Measurements from ENCODE around the gene AXL.

AXL gene

GRCh38 chr19:41186971-41187883 is 31.8 kb upstream of the AXL start:
- Histone ChIP-seq H4K5ac (ENCODE audit: low read length) (no peak overlapping the region), H2BK120ac (ENCODE audit: low read depth, low read length) (no peak overlapping the region), H2BK15ac (replicated peaks; ENCODE audit: low read depth) (no peak overlapping the region), H2AK5ac (ENCODE audit: low read length) (peak overlapping the region; percentile 1), H3K4me3 (ENCODE audit: low read length) (no peak overlapping the region), H3K18ac (ENCODE audit: low read length) (peak overlapping the region; percentile 64), H3K9ac (ENCODE audit: low read length) (peak overlapping the region; percentile 12), H3K27ac (ENCODE audit: low read depth, low read length) (peak overlapping the region; percentile 82), H2BK5ac (ENCODE audit: low read length) (peak overlapping the region; percentile 98), H3K4ac (ENCODE audit: low read depth, low read length) (peak overlapping the region; percentile 88), H3K56ac (ENCODE audit: low read length) (peak overlapping the region; percentile 69), H3K27me3 (ENCODE audit: insufficient read depth, low read length, poor library complexity) (no peaks in the 10 kb centered on the region), H3K79me1 (ENCODE audit: low read length) (no peaks in the 10 kb centered on the region), H3K4me1 (ENCODE audit: control insufficient read depth, low read depth, low read length) (peaks cover 11% of the 10 kb centered on the region), H4K8ac (ENCODE audit: low read depth, low read length) (no peak overlapping the region), H3K79me2 (ENCODE audit: control insufficient read depth, insufficient read depth, low read length) (peaks cover 1% of the 10 kb centered on the region), H3K4me2 (ENCODE audit: low read length) (no peak overlapping the region), H3K23ac (ENCODE audit: low read length) (no peak overlapping the region), H3K36me3 (ENCODE audit: control insufficient read depth, insufficient read depth, low read length) (no peaks in the 10 kb centered on the region)
- WGBS (ENCODE audit: extremely low coverage, insufficient coverage, low lambda C conversion rate): no CpG with 5 or more reads among the region's 8 CpGs
- DNase-seq: peak; percentile 68

GRCh38 chr19:41187884-41188279 is 31.1 kb upstream of the AXL start:
- DNase-seq: no peak
- no peak overlapping the region for H3K4me3 ChIP-seq (ENCODE audit: low read length)
- H3K79me1 ChIP-seq (ENCODE audit: low read length): no peaks in the 10 kb centered on the region
- H3K18ac ChIP-seq (ENCODE audit: low read length): peak overlapping the region; percentile 64
- no CpG with 5 or more reads among the region's 3 CpGs for WGBS (ENCODE audit: extremely low coverage, insufficient coverage, low lambda C conversion rate)
- no peak overlapping the region for H2BK15ac ChIP-seq (replicated peaks; ENCODE audit: low read depth)
- peak overlapping the region; percentile 79 for H3K27ac ChIP-seq (ENCODE audit: low read depth, low read length)
- H2BK5ac ChIP-seq (ENCODE audit: low read length): peak overlapping the region; percentile 70
- H2AK5ac ChIP-seq (ENCODE audit: low read length): no peak overlapping the region
- H3K56ac ChIP-seq (ENCODE audit: low read length): peak overlapping the region; percentile 64
- H3K4me2 ChIP-seq (ENCODE audit: low read length): no peak overlapping the region
- no peak overlapping the region for H3K9ac ChIP-seq (ENCODE audit: low read length)
- no peak overlapping the region for H4K8ac ChIP-seq (ENCODE audit: low read depth, low read length)
- H2BK120ac ChIP-seq (ENCODE audit: low read depth, low read length): peak overlapping the region; percentile 31
- H3K23ac ChIP-seq (ENCODE audit: low read length): no peak overlapping the region
- no peaks in the 10 kb centered on the region for H3K36me3 ChIP-seq (ENCODE audit: control insufficient read depth, insufficient read depth, low read length)
- H3K79me2 ChIP-seq (ENCODE audit: control insufficient read depth, insufficient read depth, low read length): peaks cover 7% of the 10 kb centered on the region
- no peak overlapping the region for H4K5ac ChIP-seq (ENCODE audit: low read length)
- H3K4me1 ChIP-seq (ENCODE audit: control insufficient read depth, low read depth, low read length): peaks cover 14% of the 10 kb centered on the region
- no peak overlapping the region for H3K4ac ChIP-seq (ENCODE audit: low read depth, low read length)
- no peaks in the 10 kb centered on the region for H3K27me3 ChIP-seq (ENCODE audit: insufficient read depth, low read length, poor library complexity)

- H4K8ac ChIP-seq (ENCODE audit: low read depth, low read length): no peak overlapping the region
- H3K23ac ChIP-seq (ENCODE audit: low read length): no peak overlapping the region
- peak overlapping the region; percentile 71 for H3K27ac ChIP-seq (ENCODE audit: low read depth, low read length)
- WGBS (ENCODE audit: extremely low coverage, insufficient coverage, low lambda C conversion rate): no CpG with 5 or more reads among the region's 8 CpGs
- H2BK120ac ChIP-seq (ENCODE audit: low read depth, low read length): no peak overlapping the region
- H3K4ac ChIP-seq (ENCODE audit: low read depth, low read length): no peak overlapping the region
- H2AK5ac ChIP-seq (ENCODE audit: low read length): no peak overlapping the region
- DNase-seq: peak; percentile 96
- H3K36me3 ChIP-seq (ENCODE audit: control insufficient read depth, insufficient read depth, low read length): peaks cover 2% of the 10 kb centered on the region
- H3K27me3 ChIP-seq (ENCODE audit: insufficient read depth, low read length, poor library complexity): no peaks in the 10 kb centered on the region
- H3K79me1 ChIP-seq (ENCODE audit: low read length): peaks cover 5% of the 10 kb centered on the region
- H2BK15ac ChIP-seq (replicated peaks; ENCODE audit: low read depth): no peak overlapping the region
- peak overlapping the region; percentile 33 for H2BK5ac ChIP-seq (ENCODE audit: low read length)
- H3K9ac ChIP-seq (ENCODE audit: low read length): no peak overlapping the region
- H3K56ac ChIP-seq (ENCODE audit: low read length): peak overlapping the region; percentile 75
- peaks cover 21% of the 10 kb centered on the region for H3K79me2 ChIP-seq (ENCODE audit: control insufficient read depth, insufficient read depth, low read length)
- peak overlapping the region; percentile 62 for H3K18ac ChIP-seq (ENCODE audit: low read length)
- H4K5ac ChIP-seq (ENCODE audit: low read length): no peak overlapping the region
- no peak overlapping the region for H3K4me2 ChIP-seq (ENCODE audit: low read length)
- H3K4me3 ChIP-seq (ENCODE audit: low read length): no peak overlapping the region
- peaks cover 16% of the 10 kb centered on the region for H3K4me1 ChIP-seq (ENCODE audit: control insufficient read depth, low read depth, low read length)
Observed at GRCh38 chr19:41189425-41190065, 29.5 kb upstream of the AXL start.

GRCh38 chr19:41192574-41193429 is 26.2 kb upstream of the AXL start, which contains the start of gene CYP2S1:
Gene CYP2S1 (plus strand): TSS chr19:41193219. CDS start chr19:41193265, 46 bp downstream.
- H4K5ac ChIP-seq (ENCODE audit: low read length): no peak within 1 kb of the TSS
- H3K79me2 ChIP-seq (ENCODE audit: control insufficient read depth, insufficient read depth, low read length): peaks cover 37% of the 10 kb centered on the region
- no peaks in the 10 kb centered on the region for H3K27me3 ChIP-seq (ENCODE audit: insufficient read depth, low read length, poor library complexity)
- H3K18ac ChIP-seq (ENCODE audit: low read length): peak within 1 kb of the TSS; percentile 61
- H3K4me2 ChIP-seq (ENCODE audit: low read length): peak within 1 kb of the TSS; percentile 88
- no peak within 1 kb of the TSS for H2BK15ac ChIP-seq (replicated peaks; ENCODE audit: low read depth)
- peaks cover 10% of the 10 kb centered on the region for H3K4me1 ChIP-seq (ENCODE audit: control insufficient read depth, low read depth, low read length)
- peaks cover 8% of the 10 kb centered on the region for H3K79me1 ChIP-seq (ENCODE audit: low read length)
- peak within 1 kb of the TSS; percentile 100 for H3K23ac ChIP-seq (ENCODE audit: low read length)
- DNase-seq: peak; percentile 87
- H2BK5ac ChIP-seq (ENCODE audit: low read length): peak within 1 kb of the TSS; percentile 51
- peak within 1 kb of the TSS; percentile 94 for H3K56ac ChIP-seq (ENCODE audit: low read length)
- peaks cover 3% of the 10 kb centered on the region for H3K36me3 ChIP-seq (ENCODE audit: control insufficient read depth, insufficient read depth, low read length)
- WGBS (ENCODE audit: extremely low coverage, insufficient coverage, low lambda C conversion rate): no CpG with 5 or more reads among the region's 58 CpGs
- peak within 1 kb of the TSS; percentile 73 for H3K4ac ChIP-seq (ENCODE audit: low read depth, low read length)
- H3K9ac ChIP-seq (ENCODE audit: low read length): peak within 1 kb of the TSS; percentile 89
- H2AK5ac ChIP-seq (ENCODE audit: low read length): peak within 1 kb of the TSS; percentile 65
- no peak within 1 kb of the TSS for H2BK120ac ChIP-seq (ENCODE audit: low read depth, low read length)
- H3K4me3 ChIP-seq (ENCODE audit: low read length): peak within 1 kb of the TSS; percentile 68
- H3K27ac ChIP-seq (ENCODE audit: low read depth, low read length): peak within 1 kb of the TSS; percentile 47
- H4K8ac ChIP-seq (ENCODE audit: low read depth, low read length): no peak within 1 kb of the TSS

GRCh38 chr19:41193430-41194156 is 25.4 kb upstream of the AXL start:
- Histone ChIP-seq H3K56ac (ENCODE audit: low read length) (peak overlapping the region; percentile 94), H3K79me1 (ENCODE audit: low read length) (peaks cover 13% of the 10 kb centered on the region), H3K18ac (ENCODE audit: low read length) (peak overlapping the region; percentile 61), H3K4me3 (ENCODE audit: low read length) (peak overlapping the region; percentile 68), H4K8ac (ENCODE audit: low read depth, low read length) (no peak overlapping the region), H3K23ac (ENCODE audit: low read length) (peak overlapping the region; percentile 100), H3K9ac (ENCODE audit: low read length) (peak overlapping the region; percentile 89), H2BK120ac (ENCODE audit: low read depth, low read length) (no peak overlapping the region), H3K4ac (ENCODE audit: low read depth, low read length) (peak overlapping the region; percentile 21), H3K27me3 (ENCODE audit: insufficient read depth, low read length, poor library complexity) (no peaks in the 10 kb centered on the region), H2BK5ac (ENCODE audit: low read length) (peak overlapping the region; percentile 51), H2AK5ac (ENCODE audit: low read length) (peak overlapping the region; percentile 65), H4K5ac (ENCODE audit: low read length) (no peak overlapping the region), H3K27ac (ENCODE audit: low read depth, low read length) (peak overlapping the region; percentile 47), H3K4me2 (ENCODE audit: low read length) (peak overlapping the region; percentile 88), H3K36me3 (ENCODE audit: control insufficient read depth, insufficient read depth, low read length) (peaks cover 4% of the 10 kb centered on the region), H3K4me1 (ENCODE audit: control insufficient read depth, low read depth, low read length) (peaks cover 9% of the 10 kb centered on the region), H2BK15ac (replicated peaks; ENCODE audit: low read depth) (no peak overlapping the region), H3K79me2 (ENCODE audit: control insufficient read depth, insufficient read depth, low read length) (peaks cover 37% of the 10 kb centered on the region)
- DNase-seq: no peak
- no CpG with 5 or more reads among the region's 13 CpGs for WGBS (ENCODE audit: extremely low coverage, insufficient coverage, low lambda C conversion rate)
